Measurements from ENCODE around the gene SERTAD3.
A peak's percentile ranks its signal among the peaks of the same experiment; 100 is the strongest.
"Not testable (repeated sequence)": the region's sequence is repeated elsewhere in the genome, so short reads cannot be mapped to it uniquely, and the experiment has no call there.

The SERTAD3 gene

GRCh38 chr19:40433391-40434216, 10.5 kb downstream of the SERTAD3 start:
- Histone ChIP-seq H2BK120ac (ENCODE audit: low read depth, low read length) (peak overlapping the region; percentile 92), H3K9me3 (ENCODE audit: control insufficient read depth, low read length) (no peaks in the 10 kb centered on the region), H4K8ac (ENCODE audit: low read length) (peak overlapping the region; percentile 98), H2BK12ac (ENCODE audit: low read length in 2 of 2) (peak overlapping the region; percentile 54 to 66), H3K4me1 (ENCODE audit: control insufficient read depth, insufficient read depth, low read depth, low read length) (peaks cover 10% of the 10 kb centered on the region), H3K18ac (ENCODE audit: low read depth in 1 of 2, low read length in 2 of 2) (peak overlapping the region; percentile 95 to 98), H2AK5ac (ENCODE audit: low read length, severe bottlenecking) (peak overlapping the region; percentile 98), H3K9ac (ENCODE audit: low read length) (peak overlapping the region; percentile 99), H3K23ac (ENCODE audit: low read length in 2 of 2) (peak overlapping the region in 1 of 2 experiments; percentile 99), H3K4ac (ENCODE audit: low read depth in 1 of 2, low read length in 2 of 2) (peak overlapping the region; percentile 87 to 99), H3K27ac (ENCODE audit: low read length, poor library complexity, severe bottlenecking) (peak overlapping the region; percentile 94), H3K4me3 (ENCODE audit: insufficient read depth in 1 of 2, low read depth in 1 of 2, low read length in 2 of 2) (peak overlapping the region; percentile 42 to 81), H3K4me2 (ENCODE audit: low read length, poor library complexity, severe bottlenecking) (peak overlapping the region; percentile 60), H2AFZ (ENCODE audit: low read depth, low read length) (peak overlapping the region; percentile 51), H4K91ac (ENCODE audit: low read length) (peak overlapping the region; percentile 100), H3K14ac (ENCODE audit: low read length in 2 of 2) (peak overlapping the region in 1 of 2 experiments; percentile 75), H3K36me3 (ENCODE audit: control insufficient read depth in 1 of 2, insufficient read depth in 2 of 2, low read depth in 1 of 2, low read length in 2 of 2) (peaks cover 0 to 3% of the 10 kb centered on the region in 2 experiments), H2BK15ac (ENCODE audit: low read depth, poor library complexity, severe bottlenecking) (peak overlapping the region; percentile 94), H2BK5ac (ENCODE audit: low read depth, low read length, poor library complexity, severe bottlenecking) (peak overlapping the region; percentile 76), H3K79me1 (replicated peaks; ENCODE audit: low read length, poor library complexity, severe bottlenecking) (peaks cover 2% of the 10 kb centered on the region), H3K27me3 (ENCODE audit: control insufficient read depth in 1 of 2, insufficient read depth in 1 of 2, low read length in 2 of 2) (no peaks in the 10 kb centered on the region)
- DNase-seq = peak; percentile 94
- under 1% methylated on average over 46 of the region's 50 CpGs for WGBS

- not testable (repeated sequence) for H3K79me1 ChIP-seq (replicated peaks; ENCODE audit: low read length, poor library complexity, severe bottlenecking); H3K23ac ChIP-seq (ENCODE audit: low read length in 2 of 2); H4K8ac ChIP-seq (ENCODE audit: low read length); H2BK15ac ChIP-seq (ENCODE audit: low read depth, poor library complexity, severe bottlenecking); H3K9me3 ChIP-seq (ENCODE audit: control insufficient read depth, low read length); H2AFZ ChIP-seq (ENCODE audit: low read depth, low read length); DNase-seq; H3K4me1 ChIP-seq (ENCODE audit: control insufficient read depth, insufficient read depth, low read depth, low read length); H3K14ac ChIP-seq (ENCODE audit: low read length in 2 of 2); H3K36me3 ChIP-seq (ENCODE audit: control insufficient read depth in 1 of 2, insufficient read depth in 2 of 2, low read depth in 1 of 2, low read length in 2 of 2); H3K27me3 ChIP-seq (ENCODE audit: control insufficient read depth in 1 of 2, insufficient read depth in 1 of 2, low read length in 2 of 2); H2BK5ac ChIP-seq (ENCODE audit: low read depth, low read length, poor library complexity, severe bottlenecking)
- H3K4me2 ChIP-seq (ENCODE audit: low read length, poor library complexity, severe bottlenecking) = peak overlapping the region; percentile 60
- peak overlapping the region; percentile 99 for H3K9ac ChIP-seq (ENCODE audit: low read length)
- peak overlapping the region in 1 of 2 experiments; percentile 81 for H3K4me3 ChIP-seq (ENCODE audit: insufficient read depth in 1 of 2, low read depth in 1 of 2, low read length in 2 of 2)
- peak overlapping the region in 1 of 2 experiments; percentile 98 for H3K18ac ChIP-seq (ENCODE audit: low read depth in 1 of 2, low read length in 2 of 2)
- peak overlapping the region; percentile 94 for H3K27ac ChIP-seq (ENCODE audit: low read length, poor library complexity, severe bottlenecking)
- peak overlapping the region in 1 of 2 experiments; percentile 72 for H2BK12ac ChIP-seq (ENCODE audit: low read length in 2 of 2)
- WGBS = 63% methylated on average over 6 of the region's 7 CpGs
- H3K4ac ChIP-seq (ENCODE audit: low read depth in 1 of 2, low read length in 2 of 2) = peak overlapping the region; percentile 24 to 99
- H2AK5ac ChIP-seq (ENCODE audit: low read length, severe bottlenecking) = peak overlapping the region; percentile 98
- H2BK120ac ChIP-seq (ENCODE audit: low read depth, low read length) = peak overlapping the region; percentile 79
- peak overlapping the region; percentile 11 for H4K91ac ChIP-seq (ENCODE audit: low read length)
These were observed 11.4 kb downstream of the SERTAD3 start for GRCh38 chr19:40432760-40433159.

GRCh38 chr19:40431698-40432097, 12.4 kb downstream of the SERTAD3 start:
- Histone ChIP-seq H3K9me3 (ENCODE audit: control insufficient read depth, low read length) (no peaks in the 10 kb centered on the region), H3K14ac (ENCODE audit: low read length in 2 of 2) (no peak overlapping the region), H3K23ac (ENCODE audit: low read length in 2 of 2) (no peak overlapping the region), H3K4me1 (ENCODE audit: control insufficient read depth, insufficient read depth, low read depth, low read length) (peaks cover 10% of the 10 kb centered on the region), H3K27ac (ENCODE audit: low read length, poor library complexity, severe bottlenecking) (no peak overlapping the region), H2AK5ac (ENCODE audit: low read length, severe bottlenecking) (peak overlapping the region; percentile 38), H3K4me2 (ENCODE audit: low read length, poor library complexity, severe bottlenecking) (no peak overlapping the region), H3K4ac (ENCODE audit: low read depth in 1 of 2, low read length in 2 of 2) (no peak overlapping the region), H3K9ac (ENCODE audit: low read length) (peak overlapping the region; percentile 99), H3K18ac (ENCODE audit: low read depth in 1 of 2, low read length in 2 of 2) (peak overlapping the region; percentile 8 to 21), H4K8ac (ENCODE audit: low read length) (no peak overlapping the region), H2AFZ (ENCODE audit: low read depth, low read length) (no peak overlapping the region), H3K79me1 (replicated peaks; ENCODE audit: low read length, poor library complexity, severe bottlenecking) (peaks cover 2% of the 10 kb centered on the region), H2BK15ac (ENCODE audit: low read depth, poor library complexity, severe bottlenecking) (no peak overlapping the region), H3K4me3 (ENCODE audit: insufficient read depth in 1 of 2, low read depth in 1 of 2, low read length in 2 of 2) (no peak overlapping the region), H3K27me3 (ENCODE audit: control insufficient read depth in 1 of 2, insufficient read depth in 1 of 2, low read length in 2 of 2) (no peaks in the 10 kb centered on the region), H2BK120ac (ENCODE audit: low read depth, low read length) (peak overlapping the region; percentile 34), H2BK12ac (ENCODE audit: low read length in 2 of 2) (peak overlapping the region in 1 of 2 experiments; percentile 54), H4K91ac (ENCODE audit: low read length) (no peak overlapping the region), H2BK5ac (ENCODE audit: low read depth, low read length, poor library complexity, severe bottlenecking) (no peak overlapping the region), H3K36me3 (ENCODE audit: control insufficient read depth in 1 of 2, insufficient read depth in 2 of 2, low read depth in 1 of 2, low read length in 2 of 2) (no peaks in the 10 kb centered on the region)
- 100% methylated on average over 1 of the region's 3 CpGs for WGBS
- DNase-seq = no peak

- H2BK5ac ChIP-seq (ENCODE audit: low read depth, low read length, poor library complexity, severe bottlenecking); H4K91ac ChIP-seq (ENCODE audit: low read length); H3K9ac ChIP-seq (ENCODE audit: low read length); H3K79me1 ChIP-seq (replicated peaks; ENCODE audit: low read length, poor library complexity, severe bottlenecking); H2BK120ac ChIP-seq (ENCODE audit: low read depth, low read length); H3K27me3 ChIP-seq (ENCODE audit: control insufficient read depth in 1 of 2, insufficient read depth in 1 of 2, low read length in 2 of 2); H3K23ac ChIP-seq (ENCODE audit: low read length in 2 of 2); H3K27ac ChIP-seq (ENCODE audit: low read length, poor library complexity, severe bottlenecking); H3K4me1 ChIP-seq (ENCODE audit: control insufficient read depth, insufficient read depth, low read depth, low read length); H2AFZ ChIP-seq (ENCODE audit: low read depth, low read length); H2BK15ac ChIP-seq (ENCODE audit: low read depth, poor library complexity, severe bottlenecking); H3K4me3 ChIP-seq (ENCODE audit: insufficient read depth in 1 of 2, low read depth in 1 of 2, low read length in 2 of 2); DNase-seq; H2BK12ac ChIP-seq (ENCODE audit: low read length in 2 of 2); H3K4ac ChIP-seq (ENCODE audit: low read depth in 1 of 2, low read length in 2 of 2); H4K8ac ChIP-seq (ENCODE audit: low read length); H3K14ac ChIP-seq (ENCODE audit: low read length in 2 of 2); H3K9me3 ChIP-seq (ENCODE audit: control insufficient read depth, low read length); H3K36me3 ChIP-seq (ENCODE audit: control insufficient read depth in 1 of 2, insufficient read depth in 2 of 2, low read depth in 1 of 2, low read length in 2 of 2); H2AK5ac ChIP-seq (ENCODE audit: low read length, severe bottlenecking); H3K4me2 ChIP-seq (ENCODE audit: low read length, poor library complexity, severe bottlenecking): not testable (repeated sequence)
- WGBS = 96% methylated on average over 7 of the region's 10 CpGs
- peak overlapping the region in 1 of 2 experiments; percentile 21 for H3K18ac ChIP-seq (ENCODE audit: low read depth in 1 of 2, low read length in 2 of 2)
These were observed 13.9 kb downstream of the SERTAD3 start for GRCh38 chr19:40430242-40430641.
